ENCODE measurements around the gene TCF20.

The TCF20 gene

DNA sequence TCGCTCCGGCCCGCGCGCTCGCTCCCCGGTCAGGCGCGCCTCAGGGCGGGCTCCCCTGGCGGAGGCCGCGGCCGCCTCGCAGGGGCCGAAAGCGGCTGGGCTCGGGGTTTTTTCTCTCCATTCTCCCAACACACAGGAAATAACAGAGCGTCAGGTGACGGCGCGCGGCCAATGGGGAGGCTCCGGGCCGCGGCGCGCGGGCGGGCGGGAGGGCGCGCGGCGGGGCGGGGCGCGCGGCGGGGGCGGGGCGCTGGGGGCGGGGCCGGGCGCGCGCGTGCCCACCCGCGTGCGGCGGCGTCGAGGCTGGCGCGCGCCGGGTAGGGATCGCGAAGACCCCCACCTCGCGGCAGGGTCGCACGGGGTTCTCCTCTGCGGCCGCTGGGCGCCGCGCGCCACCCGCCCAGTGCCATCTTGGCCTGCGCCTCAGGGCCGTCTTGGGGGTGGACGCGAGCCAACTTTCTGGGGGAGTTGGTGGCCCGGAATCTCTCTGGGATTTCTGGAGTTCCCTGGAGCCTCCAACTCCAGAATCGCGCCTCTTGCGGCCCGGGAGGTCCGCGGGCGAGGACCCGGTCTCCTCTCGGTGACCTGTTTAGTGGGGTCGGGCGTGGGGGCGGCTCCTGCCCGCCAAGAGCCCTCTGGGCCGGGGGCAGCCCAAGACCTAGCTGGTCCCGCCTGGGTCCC, at the start of gene TCF20:
Gene TCF20, minus strand, starts transcription at position 144 of the 681 bp plus-strand sequence. CDS start 55,348 bp downstream, outside the sequence.
- DNase-seq, result no peak

DNA sequence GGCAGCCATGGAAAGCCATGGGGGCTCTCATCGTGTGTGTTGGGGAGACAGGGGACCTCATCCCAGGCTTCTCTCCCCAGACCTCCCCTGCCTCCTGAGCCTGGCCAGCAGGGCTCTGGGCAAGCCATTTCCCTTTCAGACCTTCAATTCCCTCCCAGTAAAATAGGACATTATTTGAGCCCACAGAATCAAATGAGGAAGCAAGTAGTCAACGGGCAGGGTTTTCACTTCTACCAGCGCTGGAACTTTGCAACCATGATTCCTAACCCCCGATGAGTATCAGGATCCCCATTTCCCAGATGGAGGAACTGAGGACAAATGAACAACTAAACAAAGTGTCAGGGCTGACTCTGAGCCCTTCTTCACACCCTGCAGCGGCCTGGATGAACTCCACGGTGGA, 48.9 kb upstream of the TCF20 start:
- no peak for DNase-seq

GRCh38 chr22:42318967-42319366, 48.5 kb upstream of the TCF20 start:
- DNase-seq, result no peak

DNA sequence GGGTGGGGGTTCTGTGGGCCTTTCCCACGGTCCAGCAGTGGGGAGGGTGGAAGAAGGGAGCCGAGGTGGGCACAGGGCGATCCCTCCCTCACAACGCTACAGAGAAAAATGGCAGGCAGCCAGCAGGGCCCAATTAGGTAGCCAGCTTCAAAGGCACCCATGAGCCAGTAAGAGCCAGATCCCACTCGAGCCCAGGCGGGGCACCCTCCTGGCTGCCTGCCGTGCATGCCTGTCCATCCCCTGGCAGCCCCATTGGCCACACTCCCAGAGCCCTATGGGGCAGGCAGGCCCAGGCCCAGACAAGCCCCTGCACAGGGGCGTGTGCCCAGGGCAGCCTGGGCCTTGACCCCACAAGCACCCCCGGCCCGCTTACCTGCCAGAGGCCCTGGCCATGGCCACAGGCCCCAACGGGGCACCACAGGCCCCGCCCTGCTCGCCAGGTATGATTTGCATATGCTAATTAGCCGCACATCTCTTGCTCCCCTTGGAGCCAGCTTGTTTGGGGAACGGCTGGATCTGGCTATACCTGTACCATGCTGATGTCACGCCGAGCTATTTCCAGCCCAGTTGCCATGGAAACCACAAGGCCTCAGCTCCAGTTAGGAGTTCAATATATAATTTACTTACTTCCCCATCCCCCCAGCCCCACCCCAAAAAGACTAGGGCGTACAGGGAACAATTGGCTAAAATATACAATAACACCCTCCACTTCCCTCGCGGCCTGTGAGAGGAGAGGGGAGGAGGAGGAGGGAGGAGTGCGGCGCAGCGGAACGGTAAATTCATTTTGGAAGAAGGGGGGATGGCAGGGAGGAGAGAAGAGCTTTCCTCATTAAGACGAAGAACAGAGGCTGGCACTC, 47.5 kb upstream of the TCF20 start:
- DNase-seq, result no peak

DNA sequence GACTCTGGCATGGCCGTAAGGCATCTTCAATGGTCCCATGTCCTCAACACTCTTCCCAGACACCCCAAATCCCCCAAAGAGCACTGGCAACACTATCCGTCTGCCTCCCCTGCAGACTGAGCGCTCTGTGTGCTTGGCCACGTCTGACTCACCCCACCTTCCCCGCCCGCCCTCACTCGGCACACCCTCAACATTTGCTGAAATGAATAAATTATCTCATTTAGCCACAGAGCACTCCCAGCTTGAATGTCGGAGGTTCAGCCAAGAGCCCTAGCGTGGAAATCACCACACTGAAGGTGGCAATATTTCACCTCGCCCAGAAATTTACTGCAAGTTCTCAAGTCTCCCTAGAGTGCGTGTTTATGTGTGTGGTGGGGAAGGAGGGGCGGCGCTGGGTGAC, 46.6 kb upstream of the TCF20 start:
- no peak for DNase-seq

GRCh38 chr22:42315392-42315756, 44.9 kb upstream of the TCF20 start:
- DNase-seq, result no peak

DNA sequence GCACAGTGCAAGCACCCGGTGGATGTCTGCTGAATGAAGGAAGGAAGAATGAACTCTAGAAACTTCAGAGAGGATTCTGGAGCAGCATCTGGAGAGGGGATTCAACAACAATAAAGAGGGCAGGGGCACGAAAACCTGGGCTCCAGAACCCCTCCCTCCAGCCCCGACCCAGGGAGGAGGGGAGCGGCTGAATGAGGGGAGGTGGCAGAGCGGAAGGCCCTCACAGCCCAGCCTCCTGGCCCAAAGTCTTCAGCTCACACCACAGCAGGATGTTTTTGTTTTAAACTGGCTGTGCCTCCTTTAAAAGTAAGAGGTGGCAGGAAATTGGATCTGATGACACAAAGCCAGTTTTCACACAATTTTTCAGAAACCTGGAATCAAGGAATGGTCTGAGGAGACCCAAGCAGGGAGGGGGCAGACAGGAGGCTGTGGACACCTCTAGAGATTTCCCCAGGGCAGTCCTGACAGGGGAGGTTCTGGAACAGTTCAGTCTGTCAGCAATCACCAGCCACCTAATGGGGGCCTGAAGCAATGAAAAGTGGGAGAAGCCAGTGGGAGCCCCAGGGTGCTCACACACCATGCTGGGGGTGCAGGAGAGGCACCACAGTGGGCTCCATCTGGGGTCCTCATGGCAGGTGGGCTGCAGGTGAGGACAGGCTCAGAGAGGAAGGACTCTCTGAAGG, 44.4 kb upstream of the TCF20 start:
- no peak for DNase-seq

GRCh38 chr22:42313804-42314581, 43.5 kb upstream of the TCF20 start:
- DNase-seq, result peak; percentile 77

DNA sequence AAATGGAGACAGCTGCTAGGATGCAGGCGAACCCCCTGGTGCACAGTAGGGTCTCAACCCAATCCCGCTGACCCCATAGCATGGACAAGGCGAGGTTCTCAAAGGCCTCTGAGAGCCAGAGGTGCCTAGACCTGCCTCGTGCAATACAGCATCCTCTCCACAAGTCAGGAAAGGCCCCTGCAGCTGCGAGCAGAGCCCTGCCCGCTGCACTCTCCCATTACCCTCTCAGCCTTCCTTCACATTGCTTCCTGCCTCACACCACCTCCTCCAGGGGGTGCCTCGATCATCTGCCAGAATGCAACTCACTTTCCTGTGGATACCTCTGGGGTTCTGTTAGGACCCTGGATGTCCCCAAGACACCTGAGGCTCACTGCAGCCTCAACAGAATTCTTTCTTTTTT, 42.8 kb upstream of the TCF20 start:
- DNase-seq, result no peak

- DNase-seq, result no peak
Observed at GRCh38 chr22:42310291-42311015, 40.0 kb upstream of the TCF20 start.

GRCh38 chr22:42309865-42310264, 39.4 kb upstream of the TCF20 start:
- no peak for DNase-seq

- DNase-seq, result no peak
Observed at GRCh38 chr22:42308892-42309468, 38.5 kb upstream of the TCF20 start.

DNA sequence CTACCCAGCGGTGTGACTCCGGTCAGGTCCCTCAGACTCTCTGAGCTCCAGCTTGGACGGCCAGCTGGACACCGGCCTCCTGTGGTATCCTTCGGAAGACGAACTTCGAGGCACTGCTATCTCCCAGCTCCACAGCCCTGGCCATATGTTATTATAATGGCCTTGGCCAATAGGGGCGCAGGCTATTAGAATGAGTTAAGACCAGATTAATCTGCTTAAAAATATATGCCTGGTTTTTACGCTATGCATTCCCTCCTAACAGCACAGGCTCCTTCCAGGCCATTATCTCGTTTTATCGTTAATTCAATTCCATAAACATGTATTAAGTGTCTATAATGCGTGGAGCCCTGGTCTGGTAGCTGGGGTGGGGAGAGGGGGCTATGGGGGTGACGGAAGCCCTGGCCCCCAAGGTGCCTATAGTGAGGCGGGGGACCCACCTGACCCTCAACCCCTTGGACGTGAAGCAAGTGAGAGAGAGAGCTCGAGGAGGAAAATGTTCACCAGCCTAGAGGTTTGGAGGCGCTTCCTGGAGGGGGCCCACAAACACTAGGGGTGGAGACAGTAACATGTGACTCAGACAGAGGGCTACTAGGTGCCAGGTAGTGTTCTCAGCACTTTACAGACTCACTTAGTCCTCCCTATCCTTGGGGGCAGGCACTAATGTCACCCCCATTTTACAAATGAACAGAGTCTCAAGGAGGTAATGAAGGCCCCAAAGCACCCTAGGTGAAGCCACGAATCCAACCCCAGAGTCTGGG, 37.5 kb upstream of the TCF20 start:
- no peak for DNase-seq

- DNase-seq, result no peak
Observed at GRCh38 chr22:42306010-42306409, 35.6 kb upstream of the TCF20 start.

DNA sequence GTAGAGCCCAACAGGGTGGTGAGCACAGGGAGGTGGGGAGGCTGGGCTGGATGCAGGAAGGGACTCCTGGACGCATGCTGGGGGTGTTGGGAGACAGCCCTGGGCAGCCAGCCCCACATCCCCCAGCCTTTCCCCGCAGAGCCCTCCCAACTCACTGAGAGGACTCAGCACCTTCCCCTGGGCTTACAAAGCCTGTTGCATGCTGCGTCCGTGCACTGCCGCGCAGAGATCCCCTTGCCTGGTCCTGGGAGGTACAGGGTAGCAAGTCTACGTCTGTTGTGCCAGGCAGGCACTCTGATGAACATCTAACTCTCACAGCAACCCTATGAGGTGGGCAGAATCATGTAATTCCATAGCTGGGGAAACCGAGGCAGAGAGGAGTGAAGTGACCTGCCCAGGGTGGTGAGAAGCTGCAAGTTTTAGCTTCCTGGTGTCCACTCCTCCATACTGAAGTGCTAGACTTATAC, 33.9 kb upstream of the TCF20 start:
- no peak for DNase-seq

DNA sequence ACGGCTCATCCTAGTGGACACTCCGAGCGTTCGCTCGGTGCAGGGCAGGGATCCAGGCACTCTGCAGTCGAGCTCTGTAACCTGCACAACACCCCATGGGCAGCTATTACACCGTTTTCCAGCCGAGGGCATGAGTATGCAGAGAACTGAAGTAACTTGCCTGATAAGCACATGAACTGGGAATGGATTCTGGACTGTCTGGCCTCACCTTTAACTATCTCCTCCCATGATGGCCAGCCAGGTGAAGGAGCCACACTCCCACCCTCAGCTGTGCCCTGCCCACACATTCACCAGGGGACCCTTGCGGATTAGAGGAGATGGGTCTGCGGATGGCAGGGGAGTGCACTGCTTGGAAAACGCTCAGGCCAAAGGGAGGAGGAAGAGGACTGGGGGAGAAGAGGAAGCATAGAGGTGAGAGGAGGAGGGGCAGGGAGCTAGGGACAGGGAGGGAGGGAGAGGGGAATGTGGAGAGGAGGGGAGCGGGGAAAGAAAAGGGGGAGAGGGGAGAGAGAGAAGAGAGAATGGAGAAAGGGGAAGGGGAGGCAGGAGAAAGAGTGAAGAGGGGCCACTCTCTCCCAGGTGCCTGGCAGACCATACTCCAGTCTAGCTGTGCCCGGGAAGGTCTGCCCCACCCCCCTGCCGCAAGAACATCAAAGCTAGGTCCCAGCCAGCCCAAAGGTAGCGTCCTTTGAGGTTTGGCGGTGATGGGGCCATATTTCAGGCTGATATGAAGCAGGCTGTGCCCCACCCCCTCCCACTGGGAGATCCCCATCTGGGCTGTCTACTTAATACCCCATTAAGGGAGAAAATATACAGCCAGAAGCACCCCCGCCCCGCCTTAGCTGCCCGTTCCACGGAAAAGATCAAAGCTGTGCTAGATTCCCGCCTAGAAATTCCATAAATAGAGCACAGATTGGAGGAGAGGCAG, 33.2 kb upstream of the TCF20 start:
- no peak for DNase-seq

GRCh38 chr22:42301742-42302102, 31.3 kb upstream of the TCF20 start:
- no peak for DNase-seq

- no peak for DNase-seq
Observed at GRCh38 chr22:42301077-42301741, 30.8 kb upstream of the TCF20 start.
